Tibial artery (tissue), 4 donors: Measurements from ENCODE around the gene PARD6A.

Experiments
- DNase-seq, 2 donors: peaks; one replicate each; pipeline ENCODE4 v3.0.0-alpha.2; 2019
- H3K27ac ChIP-seq, 2 donors: fragments of 200-600 bp; sonication (generic) in 1 of 2; 1 replicate in 1 of 2; 2 replicates in 1 of 2; pipeline ENCODE4 v1.5.1; 2018 to 2019; ENCODE audit warnings: mild to moderate bottlenecking in 1 of 2
- H3K27me3 ChIP-seq, 2 donors: fragments of 200-600 bp; sonication (generic) in 1 of 2; one replicate each; pipeline versions ENCODE4 v1.5.1 to v1.6.0; 2016 to 2019
- H3K36me3 ChIP-seq, 3 donors: fragments of 200-600 bp; sonication (generic) in 2 of 3; one replicate each; pipeline ENCODE4 v1.5.1; 2016 to 2019; ENCODE audit warnings: mild to moderate bottlenecking in 2 of 3
- H3K4me1 ChIP-seq, 4 donors: fragments of 200-600 bp; sonication (generic) in 2 of 4; 1 replicate in 3 of 4; 2 replicates in 1 of 4; pipeline ENCODE4 v1.5.1; 2016 to 2019
- H3K4me3 ChIP-seq, 2 donors: fragments of 200-600 bp; sonication (generic) in 1 of 2; 1 replicate in 1 of 2; 2 replicates in 1 of 2; pipeline ENCODE4 v1.5.1; 2018 to 2019; ENCODE audit warnings: mild to moderate bottlenecking in 2 of 2
- H3K9me3 ChIP-seq, 3 donors: fragments of 200-600 bp; sonication (generic) in 1 of 3; one replicate each; pipeline ENCODE4 v1.5.1; 2016 to 2019
- CTCF ChIP-seq, 2 experiments: fragments of 200-600 bp in 1 of 2; fragments of 450-650 bp in 1 of 2; IDR thresholded peaks; one replicate each; pipeline ENCODE4 v1.5.1; 2017 to 2019; ENCODE audit warnings: antibody characterized with exemption in 2 of 2, mild to moderate bottlenecking in 1 of 2, moderate library complexity in 1 of 2
- intact Hi-C: fragments of 100-400 bp; cut with DNase I; formaldehyde crosslinking; loops from one replicate; pipeline ENCODE4 v1.15.0; 2023; ENCODE audit warnings: low total_unique reads

The PARD6A gene

DNA sequence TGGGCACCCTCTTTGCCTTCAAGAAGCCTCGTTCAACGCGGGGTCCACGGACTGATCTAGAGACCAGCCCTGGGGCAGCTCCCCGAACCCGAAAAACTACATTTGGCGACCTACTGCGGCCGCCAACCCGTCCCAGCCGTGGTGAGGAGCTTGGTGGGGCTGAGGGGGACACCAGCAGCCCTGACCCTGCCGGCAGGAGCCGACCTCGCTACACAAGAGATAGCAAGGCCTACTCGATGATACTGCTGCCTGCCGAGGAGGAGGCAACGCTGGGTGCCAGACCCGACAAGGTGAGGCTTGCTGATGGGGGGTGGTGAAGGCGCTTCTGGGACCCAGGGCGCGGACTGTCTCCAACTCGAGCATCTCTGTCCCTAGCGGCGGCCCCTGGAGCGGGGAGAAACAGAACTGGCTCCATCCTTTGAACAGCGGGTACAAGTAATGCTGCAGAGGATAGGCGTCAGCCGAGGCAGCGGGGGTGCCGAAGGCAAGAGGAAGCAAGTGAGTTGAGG is 6.3 kb upstream of the PARD6A start:
- Histone ChIP-seq H3K9me3 (no peaks in the 10 kb centered on the region), H3K27ac (no peak overlapping the region), H3K4me1 (peaks cover 0 to 33% (median 24%) of the 10 kb centered on the region in 4 donors), H3K27me3 (peaks cover 0 to 65% of the 10 kb centered on the region in 2 donors), H3K36me3 (peaks cover 0 to 29% (median 14%) of the 10 kb centered on the region in 3 donors), H3K4me3 (no peak overlapping the region)
- TF ChIP-seq CTCF (IDR thresholded peaks at IDR 0.05): no peak
- DNase-seq: no peak
- intact Hi-C loops: no loop called here

DNA sequence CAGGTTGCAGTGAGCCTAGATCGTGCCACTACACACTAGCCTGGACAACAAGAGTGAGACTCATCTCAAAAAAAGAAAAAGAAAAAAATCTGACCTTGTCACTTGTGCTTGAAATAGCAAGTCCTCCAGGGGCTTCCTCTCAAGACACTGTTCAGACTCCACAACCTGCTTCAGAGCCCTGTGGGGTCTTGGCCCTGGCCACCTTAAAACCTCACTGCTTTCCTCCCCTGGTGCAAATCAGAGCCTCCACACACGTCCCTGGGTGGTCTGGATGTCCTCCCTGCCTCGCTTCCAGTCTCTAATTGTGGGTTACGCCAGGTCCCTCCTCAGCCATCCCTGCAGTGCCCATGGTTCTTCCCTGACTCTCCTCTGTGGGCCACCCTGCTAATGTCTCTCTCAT is 5.4 kb upstream of the PARD6A start:
- intact Hi-C loops: no loop called here
- H3K27me3 ChIP-seq: peaks cover 0 to 56% of the 10 kb centered on the region in 2 donors
- H3K4me3 ChIP-seq: no peak overlapping the region

GRCh38 chr16:67656344-67657016 is 4.3 kb upstream of the PARD6A start:
- intact Hi-C loops: no loop called here
- Histone ChIP-seq H3K36me3 (peaks cover 0 to 29% (median 14%) of the 10 kb centered on the region in 3 donors), H3K27ac (no peak overlapping the region), H3K4me3 (no peak overlapping the region), H3K27me3 (peaks cover 0 to 45% of the 10 kb centered on the region in 2 donors), H3K4me1 (peaks cover 0 to 38% (median 32%) of the 10 kb centered on the region in 4 donors), H3K9me3 (no peaks in the 10 kb centered on the region)
- no peak for TF ChIP-seq CTCF (IDR thresholded peaks at IDR 0.05)
- no peak for DNase-seq

More for the DNA sequence above, 5.4 kb upstream of the PARD6A start:
- DNase-seq: no peak
- H3K27ac ChIP-seq: no peak overlapping the region
- no peaks in the 10 kb centered on the region for H3K9me3 ChIP-seq
- H3K36me3 ChIP-seq: peaks cover 0 to 29% (median 14%) of the 10 kb centered on the region in 3 donors
- H3K4me1 ChIP-seq: peaks cover 0 to 32% (median 26%) of the 10 kb centered on the region in 4 donors
- TF ChIP-seq CTCF (IDR thresholded peaks at IDR 0.05): no peak

DNA sequence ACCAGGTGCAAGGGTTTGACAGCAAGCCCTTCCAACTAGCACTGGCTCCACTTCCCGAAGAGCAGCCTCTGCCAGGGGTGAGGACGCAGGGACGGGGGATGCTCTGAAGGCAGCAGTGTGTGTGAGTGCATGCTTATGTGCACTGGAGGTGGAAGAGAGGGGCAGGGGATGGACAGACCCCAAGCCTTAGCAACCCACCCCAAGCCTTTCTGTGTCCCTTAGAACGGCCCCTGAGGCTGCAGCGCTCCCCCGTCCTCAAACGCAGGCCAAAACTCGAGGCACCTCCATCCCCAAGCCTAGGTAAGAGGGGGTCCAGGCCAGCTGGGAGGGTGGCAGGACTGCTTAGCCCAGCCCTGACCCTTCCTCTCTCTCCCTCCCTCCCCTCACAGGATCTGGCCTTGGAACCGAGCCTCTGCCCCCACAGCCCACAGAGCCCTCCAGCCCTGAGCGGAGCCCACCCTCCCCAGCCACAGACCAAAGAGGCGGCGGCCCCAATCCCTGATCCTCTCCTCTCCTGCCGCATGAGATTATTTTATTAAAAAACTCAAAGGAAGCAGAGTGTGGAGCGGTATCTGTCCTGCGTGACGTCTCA is 3.6 kb upstream of the PARD6A start:
- DNase-seq: no peak
- intact Hi-C loops: no loop called here
- H3K4me3 ChIP-seq: no peak overlapping the region
- H3K9me3 ChIP-seq: no peaks in the 10 kb centered on the region
- no peak for TF ChIP-seq CTCF (IDR thresholded peaks at IDR 0.05)
- peaks cover 0 to 41% (median 34%) of the 10 kb centered on the region in 4 donors for H3K4me1 ChIP-seq
- H3K27ac ChIP-seq: no peak overlapping the region
- H3K27me3 ChIP-seq: peaks cover 0 to 39% of the 10 kb centered on the region in 2 donors
- H3K36me3 ChIP-seq: peaks cover 0 to 29% (median 14%) of the 10 kb centered on the region in 3 donors

- no peak overlapping the region for H3K27ac ChIP-seq
- H3K4me3 ChIP-seq: no peak overlapping the region
- H3K9me3 ChIP-seq: no peaks in the 10 kb centered on the region
- intact Hi-C loops: no loop called here
- DNase-seq: no peak
- H3K36me3 ChIP-seq: peaks cover 0 to 37% (median 17%) of the 10 kb centered on the region in 3 donors
- peaks cover 0 to 30% of the 10 kb centered on the region in 2 donors for H3K27me3 ChIP-seq
- TF ChIP-seq CTCF (IDR thresholded peaks at IDR 0.05): no peak
- H3K4me1 ChIP-seq: peaks cover 0 to 34% (median 31%) of the 10 kb centered on the region in 4 donors
Observed at GRCh38 chr16:67657751-67658518, 2.8 kb upstream of the PARD6A start.
